CD14-positive monocyte (primary cell): ENCODE data around the gene MAP7. TPM values are rescaled to one million over a fixed set of nuclear protein-coding genes. Genes with fewer than 3 reads are reported as not detected.

Experiments used
- DNase-seq, 3 donors: peaks; one replicate each; pipeline ENCODE4 v3.0.0-alpha.2; 2011 to 2022
- H2AFZ ChIP-seq: 2 replicates; pipeline ENCODE4 v1.6.0; 2012; ENCODE audit warnings: mild to moderate bottlenecking, low read depth, low read length, inconsistent platforms; ENCODE audit not compliant: insufficient read depth, poor library complexity, severe bottlenecking
- H3K27ac ChIP-seq, 2 donors: 1 replicate in 1 of 2; 2 replicates in 1 of 2; pipeline ENCODE4 v1.5.1; 2012 to 2013; ENCODE audit warnings: low read length in 2 of 2, control low read depth in 1 of 2, inconsistent platforms in 1 of 2, low read depth in 1 of 2, mild to moderate bottlenecking in 1 of 2
- H3K27me3 ChIP-seq, 2 donors: one replicate each; pipeline versions ENCODE4 v1.6.0 to v1.6.1; 2011 to 2013; ENCODE audit warnings: low read length in 2 of 2; ENCODE audit not compliant: control insufficient read depth in 2 of 2, insufficient read depth in 2 of 2
- H3K36me3 ChIP-seq, 2 donors: replicated peaks in 1 of 2; 1 replicate in 1 of 2; 2 replicates in 1 of 2; pipeline versions ENCODE4 v1.5.1 to v1.6.1; 2012 to 2013; ENCODE audit warnings: low read length in 2 of 2, control low read depth in 1 of 2, inconsistent platforms in 1 of 2, mild to moderate bottlenecking in 1 of 2; ENCODE audit not compliant: insufficient read depth in 2 of 2, control insufficient read depth in 1 of 2
- H3K4me1 ChIP-seq, 2 donors: 1 replicate in 1 of 2; 2 replicates in 1 of 2; pipeline versions ENCODE4 v1.5.1 to v1.6.1; 2012 to 2013; ENCODE audit warnings: low read length in 2 of 2, control low read depth in 1 of 2, inconsistent platforms in 1 of 2, mild to moderate bottlenecking in 1 of 2, moderate library complexity in 1 of 2; ENCODE audit not compliant: insufficient read depth in 2 of 2, control insufficient read depth in 1 of 2
- H3K4me2 ChIP-seq: replicated peaks from 2 replicates; pipeline ENCODE3; 2012; ENCODE audit warnings: low read length, moderate library complexity, mild to moderate bottlenecking; ENCODE audit not compliant: poor library complexity, severe bottlenecking; ENCODE audit errors: extremely low read depth
- H3K4me3 ChIP-seq, 3 experiments: fragments of 200-600 bp in 1 of 3; sonication (generic) in 1 of 3; replicated peaks in 1 of 3; 1 replicate in 2 of 3; 2 replicates in 1 of 3; pipeline ENCODE4 v1.5.1; 2011 to 2013; ENCODE audit warnings: low read length in 3 of 3, mild to moderate bottlenecking in 3 of 3, control low read depth in 2 of 3, low read depth in 2 of 3, inconsistent platforms in 1 of 3, moderate library complexity in 1 of 3
- H3K79me2 ChIP-seq: 2 replicates; pipeline ENCODE4 v1.6.0; 2012; ENCODE audit warnings: mild to moderate bottlenecking, control low read depth, inconsistent platforms, low read length, moderate library complexity; ENCODE audit not compliant: insufficient read depth
- H3K9ac ChIP-seq: 2 replicates; pipeline ENCODE4 v1.6.0; 2017; ENCODE audit warnings: low read length, mild to moderate bottlenecking; ENCODE audit not compliant: insufficient read depth, poor library complexity, severe bottlenecking
- H3K9me3 ChIP-seq, 2 donors: replicated peaks in 1 of 2; 1 replicate in 1 of 2; 2 replicates in 1 of 2; pipeline versions ENCODE4 v1.5.1 to v1.6.1; 2012 to 2013; ENCODE audit warnings: low read length in 2 of 2, control low read depth in 1 of 2; ENCODE audit not compliant: control insufficient read depth in 1 of 2, insufficient read depth in 1 of 2
- H4K20me1 ChIP-seq: 2 replicates; pipeline ENCODE4 v1.6.0; 2012; ENCODE audit warnings: mild to moderate bottlenecking, low read length, control low read depth, moderate library complexity; ENCODE audit not compliant: insufficient read depth
- H3K27ac Mint-ChIP-seq, 7 donors: one replicate each; pipeline ENCODE4 v1.8.0; 2020; ENCODE audit warnings: mild to moderate bottlenecking in 7 of 7, mixed read lengths in 7 of 7, moderate library complexity in 6 of 7, inconsistent platforms in 2 of 7
- H3K27me3 Mint-ChIP-seq, 3 donors: one replicate each; pipeline ENCODE4 v1.8.0; 2021 to 2022; ENCODE audit warnings: low read depth in 3 of 3, mild to moderate bottlenecking in 3 of 3, mixed read lengths in 3 of 3, moderate library complexity in 3 of 3, inconsistent platforms in 1 of 3
- H3K36me3 Mint-ChIP-seq, 2 donors: one replicate each; pipeline ENCODE4 v1.8.0; 2020; ENCODE audit warnings: mixed read lengths in 2 of 2, inconsistent platforms in 1 of 2, mild to moderate bottlenecking in 1 of 2
- H3K4me1 Mint-ChIP-seq: one replicate; pipeline ENCODE4 v1.8.0; 2020; ENCODE audit warnings: mild to moderate bottlenecking, mixed read lengths
- H3K4me3 Mint-ChIP-seq, 2 donors: one replicate each; pipeline ENCODE4 v1.8.0; 2020; ENCODE audit warnings: mild to moderate bottlenecking in 2 of 2, mixed read lengths in 2 of 2, moderate library complexity in 1 of 2
- H3K9me3 Mint-ChIP-seq, 7 donors: one replicate each; pipeline ENCODE4 v1.8.0; 2020 to 2022; ENCODE audit warnings: mixed read lengths in 7 of 7, mild to moderate bottlenecking in 6 of 7, moderate library complexity in 6 of 7, inconsistent platforms in 2 of 7
- CTCF ChIP-seq: fragments of 200-600 bp; IDR thresholded peaks from one replicate; pipeline ENCODE4 v1.8.0; 2022; ENCODE audit warnings: antibody characterized with exemption, mild to moderate bottlenecking
- WGBS: methylation state at CpG from one replicate; pipeline ENCODE4 v1.1.5; 2013; ENCODE audit warnings: missing lambda C conversion rate; ENCODE audit not compliant: insufficient coverage; 5-methylcytosine and 5-hydroxymethylcytosine counted together
- intact Hi-C, 2 donors: fragments of 100-400 bp; cut with micrococcal nuclease; formaldehyde crosslinking; loops; one replicate each; pipeline versions ENCODE4 v1.15.0 to v1.15.1; 2023
- polyA plus RNA-seq, 3 donors: library from polyadenylated mRNA; depleted of rRNA in 1 of 3; unstranded in 2 of 3; stranded (reverse) in 1 of 3; fragments of 300-500 nt in 2 of 3; fragments of >200 nt in 1 of 3; fragmentation: Illumina TruSeq in 2 of 3; gene quantifications; 1 replicate in 2 of 3; 2 replicates in 1 of 3; pipeline ENCODE4 v1.2.3, GENCODE V29; 2012 to 2021

The MAP7 gene
- polyA plus RNA-seq, 3 donors = 0.67 to 1.6 (median 1.2) TPM

DNA sequence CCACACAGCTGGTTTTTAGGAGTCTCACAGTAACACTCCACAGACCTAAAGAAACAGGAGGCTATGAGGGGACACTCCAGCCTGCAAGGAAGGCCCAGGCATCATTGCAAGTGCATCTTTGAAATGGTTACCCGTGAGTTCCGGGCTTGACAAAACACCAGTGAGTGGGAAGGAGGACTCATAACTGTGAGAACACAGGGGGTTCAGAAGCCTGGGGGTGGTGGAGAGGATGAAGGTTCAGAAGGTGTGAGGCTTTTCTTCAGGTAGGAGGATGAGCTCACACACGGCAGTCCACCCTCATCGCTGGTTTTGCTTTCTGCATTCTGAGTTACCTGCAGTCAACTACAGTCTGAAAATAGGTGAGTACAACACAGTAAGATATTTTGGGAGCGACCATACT is 39.9 kb downstream of the MAP7 start:
- Histone ChIP-seq H3K4me3 (no peak overlapping the region), H3K9me3 (no peaks in the 10 kb centered on the region), H3K9ac (no peak overlapping the region), H2AFZ (no peak overlapping the region), H3K36me3 (no peaks in the 10 kb centered on the region), H3K27ac (no peak overlapping the region), H3K79me2 (no peaks in the 10 kb centered on the region), H3K4me2 (no peak overlapping the region), H3K27me3 (no peaks in the 10 kb centered on the region), H3K4me1 (no peaks in the 10 kb centered on the region), H4K20me1 (no peaks in the 10 kb centered on the region)
- WGBS = 86% methylated on average over 2 of the region's 5 CpGs
- peak overlapping the region in 1 of 7 donors; percentile 44 for H3K27ac Mint-ChIP-seq
- peaks cover 0 to 3% (median 0%) of the 10 kb centered on the region in 3 donors for H3K27me3 Mint-ChIP-seq
- H3K4me3 Mint-ChIP-seq = no peak overlapping the region
- intact Hi-C loops = no loop called here
- no peaks in the 10 kb centered on the region for H3K9me3 Mint-ChIP-seq
- peaks cover 3% of the 10 kb centered on the region for H3K4me1 Mint-ChIP-seq
- no peak for DNase-seq
- no peak for TF ChIP-seq CTCF
- no peaks in the 10 kb centered on the region for H3K36me3 Mint-ChIP-seq

DNA sequence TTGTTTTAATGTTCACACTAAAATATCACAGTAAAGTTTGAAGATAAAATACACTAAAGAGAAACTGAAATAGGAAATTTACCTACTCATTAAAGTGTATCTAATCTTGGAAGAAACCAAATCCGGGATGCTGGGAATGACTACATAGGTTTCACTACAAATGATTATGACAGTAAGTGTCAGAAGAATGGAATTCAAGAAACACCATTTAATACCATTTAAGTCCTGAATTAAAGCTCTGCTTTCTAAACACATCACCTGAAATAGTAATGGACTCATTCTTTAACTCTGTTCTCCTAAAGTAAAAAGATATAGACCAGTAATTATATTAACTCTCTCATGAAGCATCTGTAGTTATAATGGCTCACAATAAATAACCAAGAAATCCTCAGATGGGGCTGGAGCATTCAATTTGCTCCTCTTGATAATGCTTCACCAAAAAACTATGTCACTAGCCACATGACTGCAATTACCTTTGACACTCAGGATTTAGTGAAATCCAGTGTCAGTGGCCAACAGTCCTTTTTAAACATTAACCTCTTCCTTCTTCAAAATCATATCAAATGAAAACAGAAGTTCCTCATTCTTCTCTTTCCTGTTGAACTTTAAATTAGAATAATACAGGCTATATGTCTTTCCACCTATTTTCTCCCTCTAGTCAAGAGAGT is 41.4 kb downstream of the MAP7 start:
- H3K27ac Mint-ChIP-seq = no peak overlapping the region
- Histone ChIP-seq H3K4me3 (no peak overlapping the region), H3K4me1 (no peaks in the 10 kb centered on the region), H4K20me1 (no peaks in the 10 kb centered on the region), H3K4me2 (no peak overlapping the region), H3K36me3 (no peaks in the 10 kb centered on the region), H3K9ac (no peak overlapping the region), H2AFZ (no peak overlapping the region), H3K79me2 (no peaks in the 10 kb centered on the region), H3K27me3 (no peaks in the 10 kb centered on the region), H3K9me3 (no peaks in the 10 kb centered on the region), H3K27ac (no peak overlapping the region)
- peaks cover 0 to 3% (median 0%) of the 10 kb centered on the region in 3 donors for H3K27me3 Mint-ChIP-seq
- peaks cover 8% of the 10 kb centered on the region for H3K4me1 Mint-ChIP-seq
- no peaks in the 10 kb centered on the region for H3K9me3 Mint-ChIP-seq
- WGBS = no CpG with 5 or more reads among the region's 1 CpG
- H3K36me3 Mint-ChIP-seq = no peaks in the 10 kb centered on the region
- intact Hi-C loops = no loop called here
- TF ChIP-seq CTCF = no peak
- DNase-seq = no peak
- H3K4me3 Mint-ChIP-seq = no peak overlapping the region
